HL-60 (cell line): ENCODE data around the gene MAD1L1.

Source experiments
- POLR2AphosphoS5 ChIP-seq: IDR thresholded peaks from 2 replicates; pipeline ENCODE4 v1.6.1; 2012; ENCODE audit warnings: low read depth
- TF ChIP-seq, protein P1 (sequence below): IDR thresholded peaks from one replicate; pipeline ENCODE4 v1.5.1; 2011; ENCODE audit warnings: low read length, control low read depth, inconsistent platforms; ENCODE audit not compliant: insufficient read depth

DNA sequence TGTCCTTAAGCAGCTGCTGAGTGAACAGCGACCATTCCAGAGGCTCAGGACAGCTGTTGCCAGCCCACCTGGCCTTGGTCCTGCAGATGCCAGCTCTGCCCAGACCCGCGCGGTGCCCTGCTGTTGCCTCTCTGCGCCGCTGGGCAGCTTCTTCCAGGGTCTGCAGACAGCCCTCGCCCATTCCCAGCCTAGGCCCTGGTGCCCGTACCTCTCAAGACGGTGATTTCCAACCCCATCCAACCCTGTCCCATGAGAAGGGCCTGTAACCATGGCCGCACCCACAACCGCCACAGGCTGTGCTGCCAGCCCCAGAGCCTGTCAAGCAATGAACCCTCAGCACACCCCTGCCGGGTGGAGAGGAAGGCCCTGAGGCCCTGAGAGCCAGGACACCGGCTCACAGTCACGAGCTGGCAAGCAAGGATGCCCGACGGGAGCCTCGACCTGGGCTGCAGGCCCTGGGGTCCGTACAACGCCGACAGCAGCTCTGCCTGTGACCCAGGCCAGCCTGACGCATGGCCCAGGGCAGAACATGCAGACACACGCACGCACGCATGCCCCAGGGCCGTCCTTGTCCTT lies 231.9 kb downstream of the MAD1L1 start:
- TF ChIP-seq, protein P1, sequence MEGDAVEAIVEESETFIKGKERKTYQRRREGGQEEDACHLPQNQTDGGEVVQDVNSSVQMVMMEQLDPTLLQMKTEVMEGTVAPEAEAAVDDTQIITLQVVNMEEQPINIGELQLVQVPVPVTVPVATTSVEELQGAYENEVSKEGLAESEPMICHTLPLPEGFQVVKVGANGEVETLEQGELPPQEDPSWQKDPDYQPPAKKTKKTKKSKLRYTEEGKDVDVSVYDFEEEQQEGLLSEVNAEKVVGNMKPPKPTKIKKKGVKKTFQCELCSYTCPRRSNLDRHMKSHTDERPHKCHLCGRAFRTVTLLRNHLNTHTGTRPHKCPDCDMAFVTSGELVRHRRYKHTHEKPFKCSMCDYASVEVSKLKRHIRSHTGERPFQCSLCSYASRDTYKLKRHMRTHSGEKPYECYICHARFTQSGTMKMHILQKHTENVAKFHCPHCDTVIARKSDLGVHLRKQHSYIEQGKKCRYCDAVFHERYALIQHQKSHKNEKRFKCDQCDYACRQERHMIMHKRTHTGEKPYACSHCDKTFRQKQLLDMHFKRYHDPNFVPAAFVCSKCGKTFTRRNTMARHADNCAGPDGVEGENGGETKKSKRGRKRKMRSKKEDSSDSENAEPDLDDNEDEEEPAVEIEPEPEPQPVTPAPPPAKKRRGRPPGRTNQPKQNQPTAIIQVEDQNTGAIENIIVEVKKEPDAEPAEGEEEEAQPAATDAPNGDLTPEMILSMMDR, result no peak
- no peak for TF ChIP-seq POLR2AphosphoS5
